GM12872 (cell line): ENCODE data around the gene IZUMO4.

Experiments used
- TF ChIP-seq, protein P1 (sequence below): IDR thresholded peaks from 3 replicates; pipeline ENCODE4 v1.5.1; 2011; ENCODE audit warnings: low read depth, mild to moderate bottlenecking, low read length, moderate library complexity; ENCODE audit not compliant: insufficient read depth

The IZUMO4 gene

GRCh38 chr19:2142173-2142829 is 45.6 kb downstream of the IZUMO4 start:
- TF ChIP-seq, protein P1, sequence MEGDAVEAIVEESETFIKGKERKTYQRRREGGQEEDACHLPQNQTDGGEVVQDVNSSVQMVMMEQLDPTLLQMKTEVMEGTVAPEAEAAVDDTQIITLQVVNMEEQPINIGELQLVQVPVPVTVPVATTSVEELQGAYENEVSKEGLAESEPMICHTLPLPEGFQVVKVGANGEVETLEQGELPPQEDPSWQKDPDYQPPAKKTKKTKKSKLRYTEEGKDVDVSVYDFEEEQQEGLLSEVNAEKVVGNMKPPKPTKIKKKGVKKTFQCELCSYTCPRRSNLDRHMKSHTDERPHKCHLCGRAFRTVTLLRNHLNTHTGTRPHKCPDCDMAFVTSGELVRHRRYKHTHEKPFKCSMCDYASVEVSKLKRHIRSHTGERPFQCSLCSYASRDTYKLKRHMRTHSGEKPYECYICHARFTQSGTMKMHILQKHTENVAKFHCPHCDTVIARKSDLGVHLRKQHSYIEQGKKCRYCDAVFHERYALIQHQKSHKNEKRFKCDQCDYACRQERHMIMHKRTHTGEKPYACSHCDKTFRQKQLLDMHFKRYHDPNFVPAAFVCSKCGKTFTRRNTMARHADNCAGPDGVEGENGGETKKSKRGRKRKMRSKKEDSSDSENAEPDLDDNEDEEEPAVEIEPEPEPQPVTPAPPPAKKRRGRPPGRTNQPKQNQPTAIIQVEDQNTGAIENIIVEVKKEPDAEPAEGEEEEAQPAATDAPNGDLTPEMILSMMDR = no peak

DNA sequence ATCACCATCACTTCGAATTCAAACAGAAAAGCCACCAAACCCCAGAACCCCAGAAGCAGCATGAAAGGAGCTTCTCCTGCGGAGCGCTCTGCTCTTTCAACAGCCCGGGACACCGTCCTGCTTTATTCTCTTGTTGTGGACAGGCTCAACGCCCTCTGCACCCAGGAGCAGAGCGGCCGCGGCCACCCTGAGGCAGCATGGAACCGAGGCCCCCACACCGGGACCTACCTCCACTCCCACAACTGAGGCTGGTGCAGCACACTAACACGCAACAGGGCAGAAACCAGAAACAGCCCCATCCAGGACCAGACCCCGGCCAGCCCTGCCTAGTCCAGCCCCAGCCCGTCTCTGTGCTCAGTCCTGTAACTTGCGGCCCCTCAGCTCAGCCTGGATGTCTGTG is 47.5 kb downstream of the IZUMO4 start:
- TF ChIP-seq, protein P1 = no peak

- TF ChIP-seq, protein P1 = no peak
These were observed 49.1 kb downstream of the IZUMO4 start for GRCh38 chr19:2145831-2146241.

- TF ChIP-seq, protein P1 = no peak
These were observed 51.9 kb downstream of the IZUMO4 start for GRCh38 chr19:2148482-2149135.
